Measurements from ENCODE around the gene MYO1E.
"Not testable (repeated sequence)": the region's sequence is repeated elsewhere in the genome, so short reads cannot be mapped to it uniquely, and the experiment has no call there.

Gene MYO1E

GRCh38 chr15:59133929-59134427, 238.7 kb downstream of the MYO1E start:
- DNase-seq (ENCODE audit: low read depth in 2 of 2): no peak

GRCh38 chr15:59131969-59132562, 240.6 kb downstream of the MYO1E start:
- no peak for DNase-seq (ENCODE audit: low read depth in 2 of 2)

GRCh38 chr15:59131456-59131855, 241.2 kb downstream of the MYO1E start:
- no peak for DNase-seq (ENCODE audit: low read depth in 2 of 2)

- not testable (repeated sequence) for DNase-seq (ENCODE audit: low read depth in 2 of 2)
These were observed 245.4 kb downstream of the MYO1E start for GRCh38 chr15:59127255-59127654.

- DNase-seq (ENCODE audit: low read depth in 2 of 2): not testable (repeated sequence)
These were observed 247.0 kb downstream of the MYO1E start for GRCh38 chr15:59125683-59126082.

- DNase-seq (ENCODE audit: low read depth in 2 of 2): no peak
These were observed 248.4 kb downstream of the MYO1E start for GRCh38 chr15:59124261-59124660.

- no peak for DNase-seq (ENCODE audit: low read depth in 2 of 2)
These were observed 251.7 kb downstream of the MYO1E start for GRCh38 chr15:59120937-59121336.

- DNase-seq (ENCODE audit: low read depth in 2 of 2): no peak
These were observed 253.0 kb downstream of the MYO1E start for GRCh38 chr15:59119625-59120024.

GRCh38 chr15:59116771-59117170, 255.9 kb downstream of the MYO1E start:
- DNase-seq (ENCODE audit: low read depth in 2 of 2): no peak

- DNase-seq (ENCODE audit: low read depth in 2 of 2): no peak
These were observed 256.5 kb downstream of the MYO1E start for GRCh38 chr15:59116141-59116540.

- DNase-seq (ENCODE audit: low read depth in 2 of 2): no peak
These were observed 257.6 kb downstream of the MYO1E start for GRCh38 chr15:59115047-59115446.

- DNase-seq (ENCODE audit: low read depth in 2 of 2): no peak
These were observed 261.4 kb downstream of the MYO1E start for GRCh38 chr15:59111251-59111650.

- no peak for DNase-seq (ENCODE audit: low read depth in 2 of 2)
These were observed 266.8 kb downstream of the MYO1E start for GRCh38 chr15:59105854-59106253.

GRCh38 chr15:59104912-59105732, 267.5 kb downstream of the MYO1E start, which contains the start of gene CCNB2:
TSS of gene CCNB2 (plus strand) at chr15:59105146. CDS start at chr15:59105269, 123 bp downstream.
- DNase-seq (ENCODE audit: low read depth in 2 of 2): peak; percentile 61 to 67

GRCh38 chr15:59104602-59104911, 268.1 kb downstream of the MYO1E start:
- peak in 1 of 2 donors; percentile 1 for DNase-seq (ENCODE audit: low read depth in 2 of 2)

GRCh38 chr15:59099162-59099685, 273.4 kb downstream of the MYO1E start:
- no peak for DNase-seq (ENCODE audit: low read depth in 2 of 2)

- DNase-seq (ENCODE audit: low read depth in 2 of 2): no peak
These were observed 276.2 kb downstream of the MYO1E start for GRCh38 chr15:59096429-59096828.

- no peak for DNase-seq (ENCODE audit: low read depth in 2 of 2)
These were observed 278.6 kb downstream of the MYO1E start for GRCh38 chr15:59094077-59094476.

GRCh38 chr15:59087731-59088130, 284.9 kb downstream of the MYO1E start:
- DNase-seq (ENCODE audit: low read depth in 2 of 2): no peak

Data from stimulated activated CD4-positive, alpha-beta T cell treated with anti-CD3 and anti-CD28 coated beads, Interleukin-1b, Interleukin-23, amount 100 ng/mL, for 4 hours (primary cell).